Stimulated activated CD8-positive, alpha-beta memory T cell treated with anti-CD3 and anti-CD28 coated beads, Interleukin-15, amount 100 ng/mL, for 1 hour (primary cell): ENCODE data around the gene PCSK5.

Source experiments
- DNase-seq: peaks from one replicate; pipeline ENCODE4 v3.0.0-alpha.2; 2020; ENCODE audit warnings: low read depth

PCSK5 gene

GRCh38 chr9:76191493-76191892, 301.0 kb downstream of the PCSK5 start:
- no peak for DNase-seq

- no peak for DNase-seq
Measured at GRCh38 chr9:76192013-76192412, 301.5 kb downstream of the PCSK5 start.

GRCh38 chr9:76194896-76195295, 304.4 kb downstream of the PCSK5 start:
- DNase-seq = no peak

- DNase-seq = no peak
Measured at GRCh38 chr9:76198336-76198735, 307.9 kb downstream of the PCSK5 start.

- DNase-seq = no peak
Measured at GRCh38 chr9:76200315-76200714, 309.8 kb downstream of the PCSK5 start.

GRCh38 chr9:76200745-76201144, 310.3 kb downstream of the PCSK5 start:
- DNase-seq = no peak

- DNase-seq = no peak
Measured at GRCh38 chr9:76203373-76203772, 312.9 kb downstream of the PCSK5 start.

- DNase-seq = no peak
Measured at GRCh38 chr9:76206821-76207220, 316.3 kb downstream of the PCSK5 start.

- no peak for DNase-seq
Measured at GRCh38 chr9:76213751-76214150, 323.3 kb downstream of the PCSK5 start.

GRCh38 chr9:76215066-76215465, 324.6 kb downstream of the PCSK5 start:
- DNase-seq = no peak

GRCh38 chr9:76216161-76216649, 325.7 kb downstream of the PCSK5 start:
- DNase-seq = no peak

GRCh38 chr9:76218117-76218885, 327.8 kb downstream of the PCSK5 start:
- no peak for DNase-seq

- no peak for DNase-seq
Measured at GRCh38 chr9:76218886-76219445, 328.5 kb downstream of the PCSK5 start.

- no peak for DNase-seq
Measured at GRCh38 chr9:76219560-76220151, 329.2 kb downstream of the PCSK5 start.

- no peak for DNase-seq
Measured at GRCh38 chr9:76221423-76221822, 330.9 kb downstream of the PCSK5 start.

GRCh38 chr9:76223749-76224340, 333.4 kb downstream of the PCSK5 start:
- no peak for DNase-seq

GRCh38 chr9:76227156-76227555, 336.7 kb downstream of the PCSK5 start:
- no peak for DNase-seq

- DNase-seq = no peak
Measured at GRCh38 chr9:76231001-76231400, 340.5 kb downstream of the PCSK5 start.

- DNase-seq = no peak
Measured at GRCh38 chr9:76232861-76233489, 342.5 kb downstream of the PCSK5 start.

GRCh38 chr9:76240578-76240977, 350.1 kb downstream of the PCSK5 start:
- no peak for DNase-seq

- DNase-seq = no peak
Measured at GRCh38 chr9:76245518-76245917, 355.0 kb downstream of the PCSK5 start.

GRCh38 chr9:76246680-76247079, 356.2 kb downstream of the PCSK5 start:
- no peak for DNase-seq
